GM18498 (cell line): ENCODE results near the gene ADGRB2.

ENCODE experiments used
- ATAC-seq: cut with Tn5 transposase; IDR thresholded peaks from one replicate; pipeline ENCODE4 v1.9.1; 2021; ENCODE audit warnings: mild to moderate bottlenecking, moderate library complexity; ENCODE audit not compliant: unreplicated experiment

Gene ADGRB2

GRCh38 chr1:31749785-31750735 lies 14.1 kb downstream of the ADGRB2 start:
- no peak for ATAC-seq

- no peak for ATAC-seq
These were observed 15.8 kb downstream of the ADGRB2 start for GRCh38 chr1:31748365-31748764.

GRCh38 chr1:31747304-31747703 lies 16.8 kb downstream of the ADGRB2 start:
- ATAC-seq, result no peak

GRCh38 chr1:31746687-31747086 lies 17.5 kb downstream of the ADGRB2 start:
- no peak for ATAC-seq

- ATAC-seq, result no peak
These were observed 18.0 kb downstream of the ADGRB2 start for GRCh38 chr1:31745946-31746670.

GRCh38 chr1:31745096-31745945 lies 18.8 kb downstream of the ADGRB2 start:
- peak; percentile 52 for ATAC-seq

GRCh38 chr1:31744165-31744888 lies 19.8 kb downstream of the ADGRB2 start:
- ATAC-seq, result peak; percentile 67

- ATAC-seq, result no peak
These were observed 21.5 kb downstream of the ADGRB2 start for GRCh38 chr1:31742462-31743212.

GRCh38 chr1:31739346-31739745 lies 24.8 kb downstream of the ADGRB2 start:
- ATAC-seq, result no peak

- no peak for ATAC-seq
These were observed 27.5 kb downstream of the ADGRB2 start for GRCh38 chr1:31736675-31737074.

- ATAC-seq, result no peak
These were observed 28.6 kb downstream of the ADGRB2 start for GRCh38 chr1:31735571-31735970.

- no peak for ATAC-seq
These were observed 29.5 kb downstream of the ADGRB2 start for GRCh38 chr1:31734582-31735107.

- no peak for ATAC-seq
These were observed 30.5 kb downstream of the ADGRB2 start for GRCh38 chr1:31733389-31734219.

- ATAC-seq, result no peak
These were observed 31.3 kb downstream of the ADGRB2 start for GRCh38 chr1:31732751-31733289.

- ATAC-seq, result no peak
These were observed 31.8 kb downstream of the ADGRB2 start for GRCh38 chr1:31732343-31732742.

- no peak for ATAC-seq
These were observed 33.0 kb downstream of the ADGRB2 start for GRCh38 chr1:31731049-31731565.

- ATAC-seq, result no peak
These were observed 33.6 kb downstream of the ADGRB2 start for GRCh38 chr1:31730336-31731048.
